Measurements from ENCODE around the gene GJA3. TPM values are rescaled to one million over a fixed set of nuclear protein-coding genes. Genes with fewer than 3 reads are reported as not detected.

GJA3 gene
- total RNA-seq, 1 experiment from 2014 or later: not detected

DNA sequence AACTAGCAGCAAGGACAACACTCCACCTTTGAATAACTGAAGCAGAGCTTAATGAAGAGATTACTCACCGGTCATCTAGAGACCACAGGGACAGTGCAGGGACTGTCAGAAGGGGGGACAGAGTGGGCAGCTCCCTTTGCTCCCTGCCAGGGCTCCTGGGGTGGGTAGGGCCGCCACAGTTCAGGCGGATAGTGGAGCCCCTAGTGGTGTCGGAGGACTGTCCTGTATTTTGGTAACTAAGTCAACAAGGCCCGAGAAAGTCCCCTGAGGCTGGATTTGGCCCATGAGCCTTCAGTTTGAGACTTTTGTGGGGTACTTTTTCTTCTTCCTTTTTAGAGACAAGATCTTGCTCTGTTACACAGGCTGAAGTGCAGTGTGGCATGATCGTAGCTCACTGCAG is 44.6 kb downstream of the GJA3 start:
- no peak for DNase-seq
- Histone ChIP-seq H3K27me3 (no peaks in the 10 kb centered on the region), H3K27ac (no peak overlapping the region), H3K4me1 (no peaks in the 10 kb centered on the region), H3K4me3 (no peak overlapping the region), H3K9me3 (replicated peaks) (no peaks in the 10 kb centered on the region), H3K36me3 (no peaks in the 10 kb centered on the region)

DNA sequence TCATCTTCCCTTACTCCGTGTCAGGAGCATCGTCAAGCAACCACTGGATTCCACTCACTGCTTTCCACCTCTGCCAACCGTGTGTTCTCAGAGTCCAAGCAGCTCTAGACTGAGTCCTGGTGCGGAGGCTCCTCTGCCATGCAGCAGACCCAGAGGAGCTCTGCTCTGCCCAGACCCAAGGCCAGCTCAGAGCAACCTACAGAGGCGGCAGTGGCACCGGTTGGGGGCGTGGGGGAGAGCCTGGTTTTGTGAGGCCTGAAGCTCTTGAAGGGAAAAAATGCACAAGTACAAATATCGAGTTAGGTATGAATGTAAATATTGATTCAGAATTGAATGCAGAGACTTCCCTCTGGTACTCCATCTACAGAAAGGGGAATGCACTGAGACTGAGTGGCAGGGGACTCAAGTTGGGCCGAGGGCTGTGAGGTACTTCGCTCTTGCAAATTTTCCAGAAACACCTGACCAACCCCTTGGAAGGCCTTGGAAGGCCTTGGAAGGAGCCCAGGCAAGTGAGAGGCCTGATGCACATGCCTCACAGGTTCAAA is 46.7 kb downstream of the GJA3 start:
- Histone ChIP-seq H3K9me3 (replicated peaks) (no peaks in the 10 kb centered on the region), H3K27ac (no peak overlapping the region), H3K27me3 (no peaks in the 10 kb centered on the region), H3K4me3 (no peak overlapping the region), H3K4me1 (no peaks in the 10 kb centered on the region), H3K36me3 (no peaks in the 10 kb centered on the region)
- DNase-seq: no peak

GRCh38 chr13:20109037-20109436 is 51.8 kb downstream of the GJA3 start:
- Histone ChIP-seq H3K36me3 (no peaks in the 10 kb centered on the region), H3K27ac (no peak overlapping the region), H3K4me3 (no peak overlapping the region), H3K9me3 (replicated peaks) (no peaks in the 10 kb centered on the region), H3K27me3 (no peaks in the 10 kb centered on the region), H3K4me1 (no peaks in the 10 kb centered on the region)
- no peak for DNase-seq

- H3K4me1 ChIP-seq: no peaks in the 10 kb centered on the region
- no peaks in the 10 kb centered on the region for H3K36me3 ChIP-seq
- no peak overlapping the region for H3K27ac ChIP-seq
- DNase-seq: no peak
- no peak overlapping the region for H3K4me3 ChIP-seq
- no peaks in the 10 kb centered on the region; the same call in 1 of the 2 replicates for H3K27me3 ChIP-seq
- no peaks in the 10 kb centered on the region for H3K9me3 ChIP-seq (replicated peaks)
Observed at GRCh38 chr13:20106742-20107141, 54.1 kb downstream of the GJA3 start.

- H3K4me3 ChIP-seq: no peak overlapping the region
- no peaks in the 10 kb centered on the region for H3K9me3 ChIP-seq (replicated peaks)
- no peaks in the 10 kb centered on the region for H3K36me3 ChIP-seq
- no peak for DNase-seq
- H3K27ac ChIP-seq: no peak overlapping the region
- no peaks in the 10 kb centered on the region for H3K4me1 ChIP-seq
- no peaks in the 10 kb centered on the region; the same call in 1 of the 2 replicates for H3K27me3 ChIP-seq
Observed at GRCh38 chr13:20105161-20105689, 55.6 kb downstream of the GJA3 start.

DNA sequence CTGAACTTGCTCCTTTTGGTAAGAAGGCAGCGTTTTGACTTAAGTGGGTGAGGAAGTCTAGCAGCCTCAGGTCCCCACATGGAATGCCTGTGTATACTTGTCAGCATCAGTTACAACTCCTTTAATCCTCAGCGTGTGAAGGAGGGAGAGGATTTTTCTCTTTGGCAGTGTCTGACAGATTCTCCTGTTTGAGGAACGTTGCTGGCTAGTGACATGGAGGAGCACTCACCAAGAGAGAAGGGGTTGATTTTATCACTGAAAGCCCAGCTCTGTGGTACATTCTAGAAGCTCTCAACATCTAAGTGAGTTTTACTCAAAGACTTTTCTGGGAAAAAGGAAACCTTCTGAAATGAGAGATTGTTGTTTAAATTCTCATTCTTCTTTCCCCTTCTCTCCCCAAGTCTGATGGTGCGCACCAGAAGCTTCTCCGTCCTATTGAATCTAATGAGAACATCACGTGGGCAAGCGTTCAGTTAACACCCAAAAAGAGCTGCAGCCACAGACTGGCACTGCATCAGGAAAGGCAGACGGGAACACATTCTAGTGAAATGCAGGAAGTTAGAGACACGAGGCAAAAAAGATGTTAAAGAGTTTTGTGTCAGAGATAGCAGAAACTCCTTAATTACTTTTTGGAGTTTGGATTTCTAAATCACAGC is 58.2 kb downstream of the GJA3 start:
- H3K4me1 ChIP-seq: no peaks in the 10 kb centered on the region
- H3K27me3 ChIP-seq: no peaks in the 10 kb centered on the region; the same call in 1 of the 2 replicates
- no peaks in the 10 kb centered on the region for H3K9me3 ChIP-seq (replicated peaks)
- H3K4me3 ChIP-seq: no peak overlapping the region
- H3K36me3 ChIP-seq: no peaks in the 10 kb centered on the region
- H3K27ac ChIP-seq: no peak overlapping the region
- DNase-seq: no peak

DNA sequence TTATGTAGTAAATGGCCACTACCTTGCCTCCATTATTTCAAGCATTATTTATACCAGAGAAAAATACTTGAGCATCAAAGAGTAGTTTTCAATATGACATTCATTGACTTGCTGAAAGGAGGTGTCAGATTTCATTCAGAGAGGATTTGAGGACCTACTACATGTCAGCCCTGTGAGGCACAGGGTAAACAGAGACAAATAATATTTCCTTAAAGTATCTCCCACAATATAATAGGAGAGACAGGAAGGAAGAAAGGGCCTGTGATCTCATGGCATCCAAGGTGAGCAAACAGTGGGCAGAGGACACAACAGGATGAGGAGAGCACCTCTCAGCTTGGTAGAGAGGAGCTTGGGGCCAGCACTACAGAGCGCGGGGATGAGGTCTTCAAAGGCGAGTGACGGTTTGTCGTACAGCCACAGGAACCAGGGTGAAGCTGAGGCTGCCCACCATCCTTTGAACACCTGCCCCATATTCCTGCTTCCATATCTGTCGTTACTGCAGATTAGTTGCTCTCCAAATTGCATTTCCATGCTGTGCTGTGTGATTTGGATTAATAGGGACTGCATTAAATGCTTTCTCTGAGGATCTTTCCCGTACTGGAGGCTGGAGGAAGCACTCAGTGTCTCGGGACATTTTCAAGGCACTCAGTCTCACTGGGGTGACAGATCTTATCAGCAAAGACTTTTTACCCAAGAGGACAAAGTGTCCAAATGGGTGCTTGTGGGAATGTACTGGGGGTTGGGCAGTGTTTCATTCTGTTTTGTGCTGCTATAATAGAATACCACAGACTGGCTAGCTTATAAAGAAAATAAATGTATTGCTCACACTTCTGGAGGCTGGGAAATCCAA is 59.2 kb downstream of the GJA3 start:
- Histone ChIP-seq H3K27ac (no peak overlapping the region), H3K9me3 (replicated peaks) (no peaks in the 10 kb centered on the region), H3K4me3 (no peak overlapping the region), H3K36me3 (no peaks in the 10 kb centered on the region), H3K4me1 (no peaks in the 10 kb centered on the region), H3K27me3 (no peaks in the 10 kb centered on the region; the same call in 1 of the 2 replicates)
- DNase-seq: no peak

DNA sequence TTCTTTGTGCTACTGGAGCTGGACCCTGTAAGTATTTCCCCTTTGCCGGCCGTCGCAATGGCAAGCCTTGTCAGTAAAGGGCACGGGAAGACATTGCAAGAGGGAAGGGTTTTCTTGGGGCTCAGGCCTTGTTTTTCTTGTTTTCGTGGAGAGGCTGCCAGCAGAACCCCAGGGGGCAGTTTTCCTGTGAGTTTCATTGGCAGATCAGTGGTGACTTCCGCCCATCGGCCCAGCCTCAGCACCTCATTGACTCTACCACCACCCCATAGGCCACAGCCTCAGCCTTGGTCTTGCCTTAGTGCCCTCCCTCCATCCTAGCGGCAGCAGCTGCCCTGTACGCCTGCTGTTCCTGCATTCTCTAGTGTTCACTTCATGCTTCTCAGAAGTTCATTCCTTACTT is 61.5 kb downstream of the GJA3 start:
- Histone ChIP-seq H3K27me3 (no peaks in the 10 kb centered on the region; the same call in 1 of the 2 replicates), H3K9me3 (replicated peaks) (no peaks in the 10 kb centered on the region), H3K36me3 (no peaks in the 10 kb centered on the region), H3K4me3 (no peak overlapping the region), H3K4me1 (no peaks in the 10 kb centered on the region), H3K27ac (no peak overlapping the region)
- DNase-seq: no peak

- Histone ChIP-seq H3K4me1 (no peaks in the 10 kb centered on the region), H3K36me3 (peaks cover 1% of the 10 kb centered on the region; the same call in 1 of the 2 replicates), H3K27me3 (no peaks in the 10 kb centered on the region), H3K27ac (no peak overlapping the region), H3K4me3 (no peak overlapping the region), H3K9me3 (replicated peaks) (no peaks in the 10 kb centered on the region)
- DNase-seq: no peak
Observed at GRCh38 chr13:20093951-20094350, 66.9 kb downstream of the GJA3 start.

DNA sequence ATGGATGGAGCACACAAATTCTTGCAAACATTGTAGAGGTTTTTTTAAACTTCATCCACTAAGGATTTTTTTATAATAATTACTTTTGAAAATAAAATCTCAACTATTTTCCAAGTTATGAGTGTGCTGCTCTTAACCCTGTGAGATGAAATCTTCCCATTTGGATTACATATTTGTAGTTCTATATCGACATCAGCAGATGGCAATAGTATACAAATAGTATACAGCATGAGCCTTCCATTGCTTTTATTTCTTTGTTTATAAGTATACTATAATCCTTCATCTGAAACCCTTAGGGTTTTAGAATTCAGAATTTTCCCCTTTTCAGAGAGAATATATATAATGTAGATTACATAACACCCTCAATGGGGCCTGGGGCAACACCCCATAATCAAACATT is 70.5 kb downstream of the GJA3 start:
- no peaks in the 10 kb centered on the region for H3K9me3 ChIP-seq (replicated peaks)
- no peak for DNase-seq
- no peak overlapping the region for H3K4me3 ChIP-seq
- H3K36me3 ChIP-seq: peaks cover 20% of the 10 kb centered on the region
- H3K27me3 ChIP-seq: no peaks in the 10 kb centered on the region
- no peak overlapping the region for H3K27ac ChIP-seq
- H3K4me1 ChIP-seq: no peaks in the 10 kb centered on the region

Other genes starting within 250 kb of the GJA3 start
- gene ZMYM2, start 202.3 kb downstream of the GJA3 start, total RNA-seq (2014; rRNA removed; shearing (Covaris generic)): 101 and 109 TPM in 2 replicates
- gene GJB2, start 31.9 kb upstream of the GJA3 start, total RNA-seq (2014; rRNA removed; shearing (Covaris generic)): not detected in 2 replicates
- gene GJB6, start 71.3 kb upstream of the GJA3 start, total RNA-seq (2014; rRNA removed; shearing (Covaris generic)): not detected in 2 replicates